ENCODE results near the gene OGA. TPM values are rescaled to one million over a fixed set of nuclear protein-coding genes. Genes with fewer than 3 reads are reported as not detected.

The OGA gene
- total and polyA plus RNA-seq, 2 donors: 104 to 154 TPM

DNA sequence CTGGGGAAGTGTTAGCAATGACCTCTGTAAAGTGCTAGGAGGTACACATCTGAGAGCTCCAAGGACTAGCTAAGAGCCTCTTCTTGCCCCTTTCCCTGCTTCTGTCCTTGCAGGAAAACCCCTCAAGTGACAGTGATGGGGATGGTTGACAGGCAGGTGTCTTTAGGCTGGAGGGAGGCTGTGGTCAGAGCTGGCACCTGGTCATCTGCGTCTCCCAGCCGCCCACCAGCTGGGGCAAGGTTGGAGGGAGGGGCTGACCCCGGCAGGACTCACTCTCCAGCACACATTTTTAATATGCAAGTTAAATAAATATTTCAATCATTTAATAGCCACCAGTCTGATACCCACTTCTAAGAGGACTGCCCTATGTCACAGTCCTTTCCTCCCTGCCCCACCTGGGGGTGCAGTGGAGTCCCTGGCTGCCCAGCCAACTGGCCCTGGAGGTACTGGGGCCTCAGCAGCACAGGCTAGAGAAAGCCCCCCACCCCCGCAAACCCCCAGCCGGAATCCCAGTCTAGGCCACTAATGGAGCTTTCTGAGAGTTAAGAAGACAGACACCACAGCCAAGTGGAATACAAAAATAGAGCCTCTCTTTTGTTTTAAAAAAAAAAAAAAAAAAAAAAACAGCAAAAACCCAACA, 48.6 kb downstream of the OGA start:
- no peak for DNase-seq (ENCODE audit: low read depth in 6 of 9, low spot score in 9 of 9)
- Histone ChIP-seq H3K27ac (ENCODE audit: low read depth in 1 of 2, low read length in 1 of 2) (no peak overlapping the region), H3K4me3 (ENCODE audit: low read length in 2 of 2) (no peak overlapping the region), H3K9me3 (ENCODE audit: control insufficient read depth in 2 of 2, insufficient read depth in 1 of 2, low read length in 1 of 2) (peaks cover 0 to 1% of the 10 kb centered on the region in 2 donors), H3K27me3 (ENCODE audit: control insufficient read depth in 2 of 2, insufficient read depth in 1 of 2, low read length in 1 of 2) (peaks cover 28 to 100% of the 10 kb centered on the region in 2 donors), H3K4me1 (ENCODE audit: control insufficient read depth in 2 of 2, insufficient read depth in 2 of 2, low read length in 2 of 2) (no peaks in the 10 kb centered on the region), H3K36me3 (ENCODE audit: control insufficient read depth in 2 of 2, insufficient read depth in 2 of 2, low read length in 1 of 2) (no peaks in the 10 kb centered on the region)
- 96% methylated on average over 5 of the region's 5 CpGs for WGBS

DNA sequence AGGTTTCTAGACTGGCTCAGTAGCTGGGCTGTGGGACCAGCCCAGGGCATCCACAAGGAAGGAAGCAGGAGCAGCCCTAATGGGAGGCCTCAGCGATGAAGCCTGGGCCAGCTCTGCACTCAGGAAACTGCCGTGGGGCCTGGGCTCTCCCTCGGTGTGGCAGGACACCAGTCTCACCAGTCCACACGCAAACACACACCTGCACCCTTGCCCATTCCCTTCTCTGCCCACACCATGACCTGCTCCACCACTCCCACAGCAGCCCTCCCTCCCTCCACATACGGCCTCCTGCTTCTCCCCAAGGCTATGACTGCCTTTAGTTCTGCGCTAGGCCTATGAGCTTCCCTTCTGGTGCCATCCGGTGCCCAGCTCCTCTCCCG, 49.5 kb downstream of the OGA start:
- Histone ChIP-seq H3K36me3 (ENCODE audit: control insufficient read depth in 2 of 2, insufficient read depth in 2 of 2, low read length in 1 of 2) (no peaks in the 10 kb centered on the region), H3K27me3 (ENCODE audit: control insufficient read depth in 2 of 2, insufficient read depth in 1 of 2, low read length in 1 of 2) (peaks cover 22 to 94% of the 10 kb centered on the region in 2 donors), H3K9me3 (ENCODE audit: control insufficient read depth in 2 of 2, insufficient read depth in 1 of 2, low read length in 1 of 2) (no peaks in the 10 kb centered on the region), H3K4me1 (ENCODE audit: control insufficient read depth in 2 of 2, insufficient read depth in 2 of 2, low read length in 2 of 2) (no peaks in the 10 kb centered on the region), H3K4me3 (ENCODE audit: low read length in 2 of 2) (no peak overlapping the region), H3K27ac (ENCODE audit: low read depth in 1 of 2, low read length in 1 of 2) (no peak overlapping the region)
- no peak for DNase-seq (ENCODE audit: low read depth in 6 of 9, low spot score in 9 of 9)
- 88% methylated on average over 8 of the region's 8 CpGs for WGBS

DNA sequence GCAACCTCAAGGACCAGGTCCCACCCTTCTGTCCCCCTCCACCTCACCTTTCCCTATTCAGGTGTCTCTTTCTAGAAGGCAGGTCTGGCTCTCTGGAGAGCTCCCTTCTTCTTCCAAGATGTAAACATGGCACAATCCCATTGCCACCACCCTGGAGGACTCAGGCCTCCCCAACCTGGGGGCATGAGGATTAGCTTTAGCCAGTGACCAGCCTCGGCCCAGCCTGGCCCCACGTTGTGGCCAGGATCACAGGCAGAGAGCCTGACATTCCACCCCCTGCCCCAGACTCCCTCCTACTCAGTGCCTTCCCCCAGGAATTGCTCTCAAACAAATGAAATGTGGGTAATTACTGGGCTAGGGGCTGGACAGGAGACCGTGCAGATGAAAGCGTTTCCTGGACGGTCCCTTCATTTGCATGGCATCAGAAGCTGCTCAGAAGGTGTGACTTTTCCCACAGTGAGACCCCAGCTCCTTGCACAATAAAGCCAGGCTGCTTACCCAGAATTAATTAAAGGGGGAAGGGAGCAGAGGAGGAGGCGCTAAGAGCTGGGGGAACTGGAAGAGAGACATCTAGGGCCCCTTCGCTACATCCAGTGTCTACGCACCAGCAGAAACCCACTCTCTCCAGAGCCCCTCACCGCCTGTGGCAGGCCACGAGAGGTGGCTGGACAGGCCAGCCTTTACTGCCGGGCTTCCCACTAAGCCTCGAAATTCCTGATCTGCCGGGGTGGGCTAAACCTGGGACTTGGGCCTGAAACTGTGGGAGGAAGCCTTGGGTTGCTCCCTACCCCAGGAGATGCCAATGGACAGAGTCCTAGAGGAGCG, 50.1 kb downstream of the OGA start:
- Histone ChIP-seq H3K27me3 (ENCODE audit: control insufficient read depth in 2 of 2, insufficient read depth in 1 of 2, low read length in 1 of 2) (peaks cover 18 to 94% of the 10 kb centered on the region in 2 donors), H3K9me3 (ENCODE audit: control insufficient read depth in 2 of 2, insufficient read depth in 1 of 2, low read length in 1 of 2) (no peaks in the 10 kb centered on the region), H3K4me3 (ENCODE audit: low read length in 2 of 2) (no peak overlapping the region), H3K36me3 (ENCODE audit: control insufficient read depth in 2 of 2, insufficient read depth in 2 of 2, low read length in 1 of 2) (no peaks in the 10 kb centered on the region), H3K27ac (ENCODE audit: low read depth in 1 of 2, low read length in 1 of 2) (no peak overlapping the region), H3K4me1 (ENCODE audit: control insufficient read depth in 2 of 2, insufficient read depth in 2 of 2, low read length in 2 of 2) (no peaks in the 10 kb centered on the region)
- no peak for DNase-seq (ENCODE audit: low read depth in 6 of 9, low spot score in 9 of 9)
- 75% methylated on average over 14 of the region's 14 CpGs for WGBS

DNA sequence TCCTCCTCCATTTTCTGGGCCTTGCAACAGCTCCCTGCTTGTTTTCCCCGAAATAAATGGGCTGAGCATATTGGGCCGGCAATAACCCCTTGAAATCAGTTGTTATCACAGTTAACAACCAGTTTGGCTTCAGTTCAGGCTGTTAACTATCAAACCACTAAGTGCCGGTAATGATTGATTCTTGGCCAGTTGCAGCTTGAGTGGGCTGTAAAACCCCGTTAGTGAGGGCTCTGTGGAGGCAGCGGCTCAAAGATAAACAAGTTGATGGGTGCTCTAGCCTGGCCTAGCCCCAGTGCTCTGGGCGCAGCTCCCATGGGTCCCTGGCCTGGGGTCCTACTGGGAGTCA, 50.7 kb downstream of the OGA start:
- Histone ChIP-seq H3K9me3 (ENCODE audit: control insufficient read depth in 2 of 2, insufficient read depth in 1 of 2, low read length in 1 of 2) (no peaks in the 10 kb centered on the region), H3K4me3 (ENCODE audit: low read length in 2 of 2) (no peak overlapping the region), H3K27me3 (ENCODE audit: control insufficient read depth in 2 of 2, insufficient read depth in 1 of 2, low read length in 1 of 2) (peaks cover 13 to 92% of the 10 kb centered on the region in 2 donors), H3K27ac (ENCODE audit: low read depth in 1 of 2, low read length in 1 of 2) (no peak overlapping the region), H3K4me1 (ENCODE audit: control insufficient read depth in 2 of 2, insufficient read depth in 2 of 2, low read length in 2 of 2) (no peaks in the 10 kb centered on the region), H3K36me3 (ENCODE audit: control insufficient read depth in 2 of 2, insufficient read depth in 2 of 2, low read length in 1 of 2) (no peaks in the 10 kb centered on the region)
- WGBS: 80% methylated on average over 6 of the region's 6 CpGs
- no peak for DNase-seq (ENCODE audit: low read depth in 6 of 9, low spot score in 9 of 9)

DNA sequence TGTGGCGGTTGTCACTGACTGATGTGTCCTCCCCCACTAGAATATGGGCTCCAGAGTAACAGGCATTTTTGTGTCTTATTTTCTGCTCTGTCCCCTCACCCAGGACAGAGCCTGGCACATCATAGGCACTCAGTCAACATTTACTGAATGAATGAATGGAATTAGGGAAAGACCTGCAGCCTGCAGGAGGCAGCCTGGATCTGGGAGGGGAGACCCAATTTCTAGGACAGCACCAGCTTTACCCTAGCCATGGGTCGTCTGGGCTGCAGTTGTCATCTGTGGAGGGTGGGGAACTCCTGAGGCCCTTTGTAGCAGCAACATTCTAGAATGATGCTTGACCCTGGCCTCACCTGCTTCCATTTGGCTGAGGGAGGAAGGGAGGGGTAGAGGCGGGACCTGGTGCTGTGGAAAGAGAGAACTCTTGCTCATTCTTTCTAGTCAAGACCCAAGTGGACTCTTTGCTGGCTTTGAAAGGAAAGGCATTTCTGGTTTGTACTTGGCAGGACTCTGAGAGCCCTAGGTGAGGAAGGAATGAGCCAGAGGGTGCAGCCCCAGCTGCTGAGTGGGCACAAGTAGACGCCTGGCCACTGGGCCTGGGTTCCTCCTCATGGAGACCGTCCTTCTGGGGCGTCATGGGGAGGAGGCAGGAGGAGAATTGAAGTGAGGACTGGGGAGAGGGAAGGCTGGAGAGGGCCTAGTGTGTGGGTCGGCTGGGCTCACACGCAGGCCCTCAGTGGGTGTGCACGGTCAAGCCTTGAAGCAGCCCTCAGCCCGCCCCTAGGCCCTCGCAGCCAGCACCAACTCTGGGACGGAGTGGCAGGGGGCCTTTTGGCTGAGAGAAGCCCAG, 51.3 kb downstream of the OGA start:
- no peaks in the 10 kb centered on the region for H3K4me1 ChIP-seq (ENCODE audit: control insufficient read depth in 2 of 2, insufficient read depth in 2 of 2, low read length in 2 of 2)
- peaks cover 7 to 88% of the 10 kb centered on the region in 2 donors for H3K27me3 ChIP-seq (ENCODE audit: control insufficient read depth in 2 of 2, insufficient read depth in 1 of 2, low read length in 1 of 2)
- no peak overlapping the region for H3K27ac ChIP-seq (ENCODE audit: low read depth in 1 of 2, low read length in 1 of 2)
- no peaks in the 10 kb centered on the region for H3K36me3 ChIP-seq (ENCODE audit: control insufficient read depth in 2 of 2, insufficient read depth in 2 of 2, low read length in 1 of 2)
- H3K4me3 ChIP-seq (ENCODE audit: low read length in 2 of 2): no peak overlapping the region
- H3K9me3 ChIP-seq (ENCODE audit: control insufficient read depth in 2 of 2, insufficient read depth in 1 of 2, low read length in 1 of 2): no peaks in the 10 kb centered on the region
- DNase-seq (ENCODE audit: low read depth in 6 of 9, low spot score in 9 of 9): no peak
- 91% methylated on average over 12 of the region's 12 CpGs for WGBS

DNA sequence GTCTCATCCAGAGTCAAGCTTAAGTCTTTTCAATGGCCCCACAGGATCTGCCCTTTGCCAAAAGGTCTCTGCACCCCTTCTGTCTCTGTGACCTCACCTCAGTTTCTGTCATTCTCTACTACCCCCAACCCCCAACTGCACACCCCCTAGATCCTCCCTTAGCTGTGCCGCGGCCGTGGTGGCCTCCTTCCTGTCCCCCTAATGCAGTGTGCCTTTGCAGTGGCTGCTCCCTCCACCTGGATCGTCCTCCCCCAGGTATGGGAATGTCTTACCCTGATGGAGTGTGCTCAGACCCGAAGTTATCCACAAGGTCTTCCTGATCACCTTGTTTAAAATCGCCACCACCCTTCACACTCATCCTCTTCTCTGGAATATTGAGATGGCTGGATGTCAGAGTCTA, 51.9 kb downstream of the OGA start:
- H3K4me1 ChIP-seq (ENCODE audit: control insufficient read depth in 2 of 2, insufficient read depth in 2 of 2, low read length in 2 of 2): no peaks in the 10 kb centered on the region
- H3K9me3 ChIP-seq (ENCODE audit: control insufficient read depth in 2 of 2, insufficient read depth in 1 of 2, low read length in 1 of 2): no peaks in the 10 kb centered on the region
- no peak for DNase-seq (ENCODE audit: low read depth in 6 of 9, low spot score in 9 of 9)
- H3K27me3 ChIP-seq (ENCODE audit: control insufficient read depth in 2 of 2, insufficient read depth in 1 of 2, low read length in 1 of 2): peaks cover 3 to 88% of the 10 kb centered on the region in 2 donors
- 85% methylated on average over 6 of the region's 6 CpGs for WGBS
- H3K4me3 ChIP-seq (ENCODE audit: low read length in 2 of 2): no peak overlapping the region
- no peaks in the 10 kb centered on the region for H3K36me3 ChIP-seq (ENCODE audit: control insufficient read depth in 2 of 2, insufficient read depth in 2 of 2, low read length in 1 of 2)
- H3K27ac ChIP-seq (ENCODE audit: low read depth in 1 of 2, low read length in 1 of 2): no peak overlapping the region

DNA sequence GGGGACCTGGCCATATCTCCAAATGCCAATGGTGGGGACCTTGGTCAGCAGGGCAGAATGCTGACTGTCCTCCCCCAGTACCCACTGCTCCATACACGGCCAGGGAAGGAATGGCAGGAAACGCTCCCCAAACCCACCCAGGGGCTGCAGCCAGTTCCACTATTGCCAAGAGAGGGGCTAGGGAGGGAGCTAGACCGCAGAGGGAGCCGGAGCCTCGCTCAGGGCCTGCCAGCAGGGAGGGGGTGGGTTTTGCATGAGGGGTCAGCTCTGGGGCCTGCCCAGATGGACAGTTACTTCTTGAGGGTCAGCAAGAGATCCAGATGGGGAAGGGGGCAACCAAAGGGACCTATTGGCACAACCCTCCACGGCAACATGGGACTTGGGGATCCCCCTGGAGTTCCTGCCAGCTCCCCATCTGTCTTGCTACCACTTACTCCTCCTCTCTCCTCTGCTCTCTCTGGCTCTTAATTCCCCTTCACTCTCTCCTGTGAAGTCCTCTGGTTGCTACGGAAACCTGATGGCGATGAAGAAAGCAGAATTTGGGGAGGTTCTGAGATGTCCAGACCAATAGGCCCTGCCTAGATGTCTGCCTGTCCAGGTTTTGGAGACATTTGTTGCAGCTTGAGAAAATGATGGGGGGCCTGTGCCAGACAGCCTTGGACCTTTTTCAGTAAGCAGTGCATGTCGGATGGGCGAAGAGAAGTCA, 55.0 kb downstream of the OGA start:
- no peak for DNase-seq (ENCODE audit: low read depth in 6 of 9, low spot score in 9 of 9)
- 94% methylated on average over 10 of the region's 10 CpGs for WGBS
- Histone ChIP-seq H3K4me1 (ENCODE audit: control insufficient read depth in 2 of 2, insufficient read depth in 2 of 2, low read length in 2 of 2) (no peaks in the 10 kb centered on the region), H3K4me3 (ENCODE audit: low read length in 2 of 2) (no peak overlapping the region), H3K36me3 (ENCODE audit: control insufficient read depth in 2 of 2, insufficient read depth in 2 of 2, low read length in 1 of 2) (no peaks in the 10 kb centered on the region), H3K9me3 (ENCODE audit: control insufficient read depth in 2 of 2, insufficient read depth in 1 of 2, low read length in 1 of 2) (no peaks in the 10 kb centered on the region), H3K27ac (ENCODE audit: low read depth in 1 of 2, low read length in 1 of 2) (no peak overlapping the region), H3K27me3 (ENCODE audit: control insufficient read depth in 2 of 2, insufficient read depth in 1 of 2, low read length in 1 of 2) (peaks cover 3 to 84% of the 10 kb centered on the region in 2 donors)

DNA sequence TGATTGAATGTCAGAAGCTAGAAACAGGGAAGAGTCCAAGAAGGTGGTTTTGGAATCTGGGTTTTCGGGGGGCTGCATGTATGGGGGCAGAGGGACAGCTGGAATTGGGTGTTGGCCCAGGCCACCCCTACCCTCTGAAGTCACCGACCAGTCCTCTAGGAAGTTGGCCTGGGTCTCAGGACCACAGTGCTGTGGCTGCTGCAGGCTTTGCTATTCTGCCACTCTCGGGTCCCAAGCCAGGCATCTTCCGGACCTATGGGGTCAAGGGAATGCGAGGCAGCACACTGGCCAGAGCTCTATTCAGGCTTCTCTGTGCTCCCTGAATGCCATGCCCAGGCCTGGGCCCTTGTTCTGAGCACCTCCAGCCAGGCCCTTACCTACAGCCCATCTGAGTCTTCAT, 55.5 kb downstream of the OGA start:
- H3K36me3 ChIP-seq (ENCODE audit: control insufficient read depth in 2 of 2, insufficient read depth in 2 of 2, low read length in 1 of 2): no peaks in the 10 kb centered on the region
- peaks cover 3 to 83% of the 10 kb centered on the region in 2 donors for H3K27me3 ChIP-seq (ENCODE audit: control insufficient read depth in 2 of 2, insufficient read depth in 1 of 2, low read length in 1 of 2)
- 96% methylated on average over 5 of the region's 5 CpGs for WGBS
- H3K9me3 ChIP-seq (ENCODE audit: control insufficient read depth in 2 of 2, insufficient read depth in 1 of 2, low read length in 1 of 2): no peaks in the 10 kb centered on the region
- no peaks in the 10 kb centered on the region for H3K4me1 ChIP-seq (ENCODE audit: control insufficient read depth in 2 of 2, insufficient read depth in 2 of 2, low read length in 2 of 2)
- no peak for DNase-seq (ENCODE audit: low read depth in 6 of 9, low spot score in 9 of 9)
- H3K4me3 ChIP-seq (ENCODE audit: low read length in 2 of 2): no peak overlapping the region
- H3K27ac ChIP-seq (ENCODE audit: low read depth in 1 of 2, low read length in 1 of 2): no peak overlapping the region
